Measurements from ENCODE around the gene PANX1. TPM values are rescaled to one million over a fixed set of nuclear protein-coding genes. Genes with fewer than 3 reads are reported as not detected.

PANX1 gene
- polyA plus RNA-seq, 1 donor (not counting 4 experiments of a cell fraction or from before 2014, with no cell fraction given): 58.5 TPM

DNA sequence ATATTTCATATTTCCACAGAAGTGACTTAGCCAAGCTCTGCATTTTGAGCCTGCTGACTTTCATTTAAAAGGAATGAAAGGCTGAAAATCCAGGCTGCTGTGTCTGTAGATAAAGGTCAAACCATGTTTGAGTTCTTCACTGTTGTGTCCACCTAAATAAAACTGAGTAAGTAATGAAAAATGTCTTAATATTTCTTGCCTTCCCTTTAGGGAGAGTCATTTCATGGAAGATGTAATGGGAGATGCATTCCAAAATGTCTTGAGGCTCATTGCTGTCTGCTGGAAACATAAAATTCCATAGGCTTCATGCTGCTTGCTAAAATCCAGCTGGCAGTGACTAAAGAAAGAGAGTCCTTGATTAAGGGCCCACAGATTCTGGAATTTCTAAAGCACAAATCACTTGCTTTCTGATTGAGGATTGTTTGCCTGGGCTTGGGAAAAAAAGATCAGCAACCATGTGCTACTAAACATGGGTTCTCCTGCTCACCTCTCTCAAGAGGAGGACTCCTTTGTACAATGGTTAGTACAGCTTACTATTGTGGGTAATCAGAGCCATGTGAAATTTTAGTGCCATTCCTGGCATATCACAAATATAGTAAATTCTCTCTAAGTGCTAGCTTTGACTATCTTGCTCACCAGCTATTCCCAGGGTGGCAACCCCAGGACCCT, 56.9 kb downstream of the PANX1 start:
- Histone ChIP-seq H3K79me2 (ENCODE audit: control insufficient read depth, insufficient read depth, low read length) (no peaks in the 10 kb centered on the region), H2AFZ (ENCODE audit: control insufficient read depth, low read length) (no peak overlapping the region), H4K20me1 (ENCODE audit: control insufficient read depth, extremely low read depth, insufficient read depth, low read length) (no peaks in the 10 kb centered on the region), H3K4me3 (ENCODE audit: control insufficient read depth in 2 of 3, extremely low read depth in 1 of 3, insufficient read depth in 2 of 3, low read depth in 1 of 3, low read length in 3 of 3) (no peak overlapping the region), H3K27me3 (ENCODE audit: control insufficient read depth, extremely low read depth, insufficient read depth, low read length) (no peaks in the 10 kb centered on the region), H3K9ac (ENCODE audit: control insufficient read depth, extremely low read depth, insufficient read depth, low read length) (no peak overlapping the region), H3K9me1 (ENCODE audit: control insufficient read depth, extremely low read depth, insufficient read depth, low read length) (no peaks in the 10 kb centered on the region), H3K36me3 (ENCODE audit: control insufficient read depth in 2 of 2, extremely low read depth in 1 of 2, insufficient read depth in 2 of 2, low read length in 2 of 2) (peaks cover 12 to 19% of the 10 kb centered on the region in 2 experiments), H3K27ac (ENCODE audit: control insufficient read depth, insufficient read depth, low read length) (no peak overlapping the region), H3K4me1 (ENCODE audit: control insufficient read depth, extremely low read depth, insufficient read depth, low read length) (no peaks in the 10 kb centered on the region), H3K9me3 (ENCODE audit: control insufficient read depth, low read depth, low read length) (no peaks in the 10 kb centered on the region), H3K4me2 (ENCODE audit: control insufficient read depth, extremely low read depth, insufficient read depth, low read depth, low read length) (no peak overlapping the region)
- TF ChIP-seq EZH2 (IDR thresholded peaks at IDR 0.05; ENCODE audit: low read length): no peak
- no peak for TF ChIP-seq CTCF (optimal IDR thresholded peaks at IDR 0.05 in 1 of 3, IDR thresholded peaks at IDR 0.05 in 1 of 3, conservative IDR thresholded peaks at IDR 0.05 in 1 of 3; ENCODE audit: extremely low read depth in 1 of 3, insufficient read depth in 2 of 3, low read length in 3 of 3)
- DNase-seq (ENCODE audit: low read depth, low spot score) (no peak), FAIRE-seq (no peak)
- dilution Hi-C loops (cut with MboI; ENCODE audit: extremely low pct_ligation_motif_present, low sequenced_read_pairs): no loop called here

DNA sequence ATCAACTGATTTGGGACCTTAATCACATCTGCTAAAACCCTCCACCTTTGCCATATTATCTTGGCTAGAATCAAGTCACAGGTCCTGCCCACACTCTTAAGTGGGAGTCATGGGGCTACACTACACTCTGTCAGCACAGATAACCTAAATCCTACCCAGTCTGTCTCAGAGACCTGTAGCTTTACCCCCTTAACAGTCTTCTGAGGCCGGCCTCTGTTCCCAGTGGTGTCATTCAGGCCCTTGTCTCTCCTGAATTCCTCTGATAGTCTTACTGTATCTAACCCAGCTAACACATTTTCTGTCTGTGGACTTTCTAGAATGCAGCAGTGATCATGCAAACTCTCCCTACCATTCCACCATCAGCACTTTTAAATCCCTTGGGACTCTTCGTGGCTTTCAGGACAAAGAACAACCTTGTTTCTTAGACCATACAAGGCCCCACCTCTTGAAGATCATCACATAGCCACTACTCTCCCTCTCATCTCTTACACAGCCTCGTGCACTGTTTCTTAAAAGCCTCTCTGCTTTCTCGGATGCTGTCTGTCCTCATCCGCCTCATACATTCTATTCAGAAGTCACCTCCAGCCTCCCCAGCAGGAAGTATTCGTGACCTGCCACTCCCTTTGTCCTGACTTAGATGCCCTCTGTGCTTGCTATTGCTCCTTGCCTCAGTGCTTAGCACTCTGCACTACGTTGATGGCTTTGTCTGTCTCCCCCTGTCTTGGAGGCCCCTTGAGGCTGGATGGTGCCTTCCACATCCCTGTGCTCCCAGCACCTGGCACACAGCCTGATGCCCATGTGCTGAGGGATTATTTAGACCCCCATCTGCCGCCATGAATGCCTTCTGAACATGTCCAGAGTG, 57.9 kb downstream of the PANX1 start:
- TF ChIP-seq EZH2 (IDR thresholded peaks at IDR 0.05; ENCODE audit: low read length) (no peak), CTCF (optimal IDR thresholded peaks at IDR 0.05 in 1 of 3, IDR thresholded peaks at IDR 0.05 in 1 of 3, conservative IDR thresholded peaks at IDR 0.05 in 1 of 3; ENCODE audit: extremely low read depth in 1 of 3, insufficient read depth in 2 of 3, low read length in 3 of 3) (no peak)

More for the DNA sequence above, 57.9 kb downstream of the PANX1 start:
- DNase-seq (ENCODE audit: low read depth, low spot score) (no peak), FAIRE-seq (no peak)
- H3K79me2 ChIP-seq (ENCODE audit: control insufficient read depth, insufficient read depth, low read length): no peaks in the 10 kb centered on the region
- dilution Hi-C loops (cut with MboI; ENCODE audit: extremely low pct_ligation_motif_present, low sequenced_read_pairs): no loop called here
- no peaks in the 10 kb centered on the region for H3K4me1 ChIP-seq (ENCODE audit: control insufficient read depth, extremely low read depth, insufficient read depth, low read length)
- no peaks in the 10 kb centered on the region for H3K27me3 ChIP-seq (ENCODE audit: control insufficient read depth, extremely low read depth, insufficient read depth, low read length)
- H3K36me3 ChIP-seq (ENCODE audit: control insufficient read depth in 2 of 2, extremely low read depth in 1 of 2, insufficient read depth in 2 of 2, low read length in 2 of 2): peaks cover 3 to 12% of the 10 kb centered on the region in 2 experiments
- no peak overlapping the region for H3K9ac ChIP-seq (ENCODE audit: control insufficient read depth, extremely low read depth, insufficient read depth, low read length)
- no peaks in the 10 kb centered on the region for H4K20me1 ChIP-seq (ENCODE audit: control insufficient read depth, extremely low read depth, insufficient read depth, low read length)
- H3K9me3 ChIP-seq (ENCODE audit: control insufficient read depth, low read depth, low read length): no peaks in the 10 kb centered on the region
- no peak overlapping the region for H3K4me2 ChIP-seq (ENCODE audit: control insufficient read depth, extremely low read depth, insufficient read depth, low read depth, low read length)
- no peak overlapping the region for H3K27ac ChIP-seq (ENCODE audit: control insufficient read depth, insufficient read depth, low read length)
- H2AFZ ChIP-seq (ENCODE audit: control insufficient read depth, low read length): no peak overlapping the region
- no peak overlapping the region for H3K4me3 ChIP-seq (ENCODE audit: control insufficient read depth in 2 of 3, extremely low read depth in 1 of 3, insufficient read depth in 2 of 3, low read depth in 1 of 3, low read length in 3 of 3)
- H3K9me1 ChIP-seq (ENCODE audit: control insufficient read depth, extremely low read depth, insufficient read depth, low read length): no peaks in the 10 kb centered on the region

Data from keratinocyte (primary cell).